Measurements from ENCODE around the gene FAM53A. TPM values are rescaled to one million over a fixed set of nuclear protein-coding genes. Genes with fewer than 3 reads are reported as not detected.
"Not testable (repeated sequence)": the region's sequence is repeated elsewhere in the genome, so short reads cannot be mapped to it uniquely, and the experiment has no call there.

Gene FAM53A
- total RNA-seq, 1 experiment from 2014 or later: 10.9 TPM

DNA sequence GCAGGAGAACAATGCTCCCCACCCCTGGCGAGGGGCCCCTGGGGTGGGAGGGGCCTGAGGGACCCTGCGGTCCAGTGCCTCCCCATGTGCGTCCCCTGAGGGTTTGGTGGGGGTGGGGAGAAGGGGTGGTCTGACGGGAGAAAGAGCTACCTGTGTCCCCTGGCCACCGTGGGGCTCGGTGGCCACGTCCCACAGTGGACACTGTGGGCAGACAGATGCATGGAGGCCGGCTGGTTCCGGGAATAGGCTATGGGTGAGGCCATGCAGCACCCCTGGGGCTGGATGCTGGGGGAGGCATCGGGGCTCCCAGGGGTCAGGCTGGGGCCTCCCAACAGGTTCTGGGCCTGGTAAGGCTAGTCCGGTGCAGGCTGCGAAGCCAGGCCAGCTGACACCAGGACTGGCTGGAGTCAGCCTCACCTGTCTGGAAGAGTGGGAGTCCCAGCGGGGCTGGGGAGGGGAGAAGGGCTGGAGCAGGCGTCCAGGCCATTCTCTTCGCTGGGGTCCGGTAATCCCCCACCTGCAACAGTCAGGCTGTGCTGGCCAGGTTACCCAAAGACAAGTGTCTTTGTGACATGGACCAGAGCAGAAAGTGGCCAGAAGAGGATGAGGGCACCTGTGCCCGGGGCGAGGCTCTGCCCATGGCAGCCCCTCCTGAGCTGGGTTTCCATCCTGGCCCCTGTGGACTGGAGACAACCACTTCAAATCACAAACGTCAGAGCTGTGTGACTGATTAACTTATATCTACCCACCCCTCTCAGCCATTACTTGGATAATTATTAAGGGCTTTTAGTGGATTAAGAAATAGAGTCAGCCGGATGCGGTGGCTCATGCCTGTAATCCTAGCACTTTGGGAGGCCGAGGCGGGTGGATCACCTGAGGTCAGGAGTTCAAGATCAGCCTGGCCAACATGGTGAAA, 1.4 kb upstream of the FAM53A start:
- DNase-seq (ENCODE audit: low read depth): no peak

DNA sequence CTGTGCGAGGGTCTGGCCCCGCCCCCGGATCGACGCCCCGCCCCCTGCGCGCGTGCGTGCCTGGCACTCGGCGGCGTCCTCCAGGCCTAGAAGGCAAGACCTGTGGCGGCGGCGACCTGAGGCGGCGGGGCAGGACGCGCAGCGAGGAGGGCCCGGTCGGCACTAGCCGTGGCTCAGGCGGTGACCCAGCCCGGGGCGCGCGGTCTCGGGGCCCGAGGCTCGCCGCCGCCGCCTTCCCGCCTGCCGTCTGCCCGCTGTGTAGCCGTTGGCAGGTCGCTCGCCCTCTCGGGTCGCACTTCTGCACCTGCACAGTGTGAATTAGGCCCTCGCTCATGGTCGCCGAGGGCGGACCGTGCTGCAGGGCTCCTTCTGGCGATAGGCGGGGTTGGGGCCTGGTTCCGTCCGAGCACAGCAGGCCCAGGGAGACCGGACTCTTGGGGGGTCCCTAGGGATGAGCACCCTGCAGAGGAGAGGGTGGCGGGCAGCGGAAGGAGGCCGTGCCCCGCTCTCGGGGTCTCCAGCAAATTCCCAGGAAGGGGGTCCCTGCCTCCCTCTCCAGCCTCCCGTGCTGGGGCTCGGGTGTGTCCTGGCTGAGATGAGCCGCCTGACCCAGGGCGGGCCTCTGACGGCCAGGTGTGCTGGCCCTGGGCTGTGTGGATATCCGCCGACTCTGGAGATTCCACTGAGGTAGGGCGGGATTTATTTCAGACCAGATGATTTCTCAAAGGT, 557 bp upstream of the FAM53A start:
- DNase-seq (ENCODE audit: low read depth): no peak

DNA sequence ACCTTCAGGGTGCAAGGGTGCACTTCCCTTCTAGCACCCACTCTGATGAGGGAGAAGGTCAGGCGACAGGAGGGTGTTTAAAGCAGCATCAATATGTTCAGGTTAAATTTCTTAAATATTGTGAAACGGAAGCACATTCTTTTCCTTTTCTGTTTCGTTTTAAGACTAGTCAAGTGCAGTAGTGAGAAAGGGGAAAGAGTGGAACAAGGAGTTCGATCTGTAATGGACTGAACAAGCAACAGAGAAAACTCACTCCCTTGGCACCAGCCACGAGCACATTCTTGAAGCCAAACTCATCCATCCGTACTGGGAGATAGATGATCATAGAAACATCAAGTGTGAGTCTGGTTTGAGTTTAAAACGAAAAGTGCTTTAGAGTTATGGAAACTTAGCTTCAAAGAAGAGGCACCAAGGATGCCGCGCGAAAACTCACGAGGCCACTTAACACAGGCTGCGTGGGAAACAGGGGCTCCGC, 815 bp downstream of the FAM53A start:
- peak; percentile 71 for DNase-seq (ENCODE audit: low read depth)

DNA sequence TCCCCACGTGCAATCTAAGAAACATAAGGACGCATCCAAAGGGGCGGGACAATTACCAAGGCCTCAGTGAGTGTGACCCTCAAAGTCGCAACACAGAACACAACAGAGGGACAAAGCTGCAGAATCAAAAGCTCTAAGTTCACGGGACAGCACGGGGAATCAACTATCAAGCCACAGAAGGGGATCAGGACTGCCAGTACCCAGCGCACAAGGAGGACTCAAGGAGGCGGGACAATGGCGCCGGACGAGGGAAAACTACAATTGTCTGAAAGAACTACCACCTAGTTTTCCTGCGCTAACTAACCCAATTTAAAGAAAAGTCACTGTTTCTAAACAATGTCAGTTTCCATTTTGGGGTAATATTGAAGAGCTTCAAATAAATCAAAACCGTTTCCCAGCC, 1.3 kb downstream of the FAM53A start:
- no peak for DNase-seq (ENCODE audit: low read depth)

DNA sequence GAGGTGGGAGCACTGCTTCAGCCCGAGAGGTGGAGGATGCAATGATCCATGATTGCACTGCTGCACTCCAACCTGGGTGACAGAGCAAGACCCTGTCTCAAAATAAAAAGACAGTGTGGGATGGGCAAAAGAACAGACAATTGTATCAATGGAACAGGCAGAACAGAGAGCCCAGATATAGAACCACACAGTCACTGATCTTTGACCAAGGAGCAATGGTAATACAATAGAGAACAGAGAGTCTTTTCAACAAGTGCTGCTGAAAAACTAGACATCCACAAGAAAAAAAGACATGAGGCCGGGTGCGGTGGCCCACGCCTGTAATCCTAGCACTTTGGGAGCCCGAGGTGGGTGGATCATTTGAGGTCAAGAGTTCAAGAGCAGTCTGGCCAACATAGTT, 5.9 kb downstream of the FAM53A start:
- DNase-seq (ENCODE audit: low read depth): no peak

DNA sequence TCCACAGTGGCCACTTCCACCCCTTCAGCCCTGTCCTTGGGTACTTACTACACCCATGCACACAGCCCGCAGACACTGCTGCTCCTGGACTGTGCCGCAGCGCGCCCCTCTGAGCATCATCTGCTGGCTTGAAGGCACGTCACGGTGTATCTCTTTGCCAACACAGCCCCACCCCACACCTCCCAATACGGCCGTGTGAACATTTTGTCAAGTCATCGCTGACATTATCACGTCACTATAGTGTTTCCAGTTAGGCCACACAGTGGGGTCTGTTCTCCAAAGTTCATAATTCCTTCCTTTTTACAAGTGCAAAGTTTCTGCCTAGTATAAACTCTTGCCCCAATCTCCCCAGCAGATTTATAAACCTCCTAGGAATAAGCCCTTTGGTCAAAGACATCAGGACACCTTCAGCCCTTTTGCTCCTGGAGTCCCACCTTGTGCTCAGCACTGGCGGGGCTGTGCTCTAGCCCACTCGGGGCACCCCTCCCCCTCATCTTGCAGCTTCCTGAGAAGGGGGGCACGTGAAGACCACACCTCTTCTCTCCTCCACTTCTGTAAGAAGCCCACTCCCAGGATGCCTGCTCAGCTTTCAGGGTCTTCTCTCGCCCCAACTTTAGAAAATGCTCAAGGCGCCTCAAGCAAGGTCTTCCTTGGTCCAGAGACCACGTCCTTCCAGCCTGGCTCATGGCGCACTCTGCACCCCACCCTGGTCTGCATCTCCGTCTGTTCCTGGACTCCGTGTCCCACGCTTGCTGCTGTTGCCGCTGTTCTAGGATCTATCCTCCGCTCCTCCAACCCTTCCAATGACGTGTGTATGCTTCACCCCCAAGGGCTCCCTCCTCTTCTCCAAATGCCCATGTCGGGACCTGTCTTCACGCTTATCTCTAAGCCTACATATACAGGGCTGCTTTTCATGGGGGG, 7.2 kb downstream of the FAM53A start:
- DNase-seq (ENCODE audit: low read depth): no peak

DNA sequence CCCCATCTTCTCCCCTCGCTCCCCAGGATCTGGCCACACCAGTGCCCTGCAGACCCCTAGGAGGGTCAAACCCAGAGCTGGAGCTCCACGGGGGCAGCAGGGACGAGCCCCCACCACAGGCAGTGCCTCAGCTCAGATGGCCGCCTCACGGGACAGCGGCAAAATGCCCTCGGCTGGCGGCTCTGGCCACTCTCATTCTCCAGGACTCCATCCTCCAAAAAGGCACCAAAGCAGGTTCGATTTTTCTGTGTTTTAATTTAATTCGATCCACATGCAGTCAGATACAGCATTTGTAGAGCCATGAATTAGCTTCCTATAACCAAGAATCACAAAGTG, 8.3 kb downstream of the FAM53A start:
- DNase-seq (ENCODE audit: low read depth): no peak

DNA sequence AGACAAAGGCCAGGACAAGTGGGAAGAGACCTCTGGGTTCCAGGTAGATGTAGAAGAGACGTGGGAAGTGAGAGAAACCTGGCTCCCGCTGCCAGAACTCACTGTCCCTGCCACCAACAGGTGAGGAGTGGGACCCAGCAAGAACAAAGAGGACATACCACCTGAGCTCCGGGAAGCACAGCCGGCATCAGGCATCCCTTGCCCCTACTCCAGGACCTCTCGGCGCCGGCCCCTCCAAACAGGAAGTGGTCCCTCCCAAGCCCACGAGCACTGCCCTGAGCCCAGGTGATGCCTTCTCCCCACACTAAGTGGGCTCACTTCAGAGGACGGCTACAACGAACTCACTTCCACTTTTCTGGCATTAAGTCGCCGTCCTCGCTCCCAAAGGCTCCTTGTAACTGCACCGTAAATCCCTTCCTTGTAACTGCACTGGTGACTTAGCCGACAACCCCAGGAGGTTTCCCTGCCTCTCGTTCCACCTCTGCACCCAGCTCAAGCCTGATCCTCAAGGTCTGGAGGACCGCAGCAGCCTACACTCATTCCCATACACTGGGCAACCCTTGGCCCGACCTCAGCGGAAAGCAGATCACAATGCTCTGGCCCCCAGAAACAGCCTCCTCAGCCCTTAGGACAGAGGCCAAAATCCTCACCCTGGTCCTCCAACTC, 8.8 kb downstream of the FAM53A start:
- DNase-seq (ENCODE audit: low read depth): no peak

DNA sequence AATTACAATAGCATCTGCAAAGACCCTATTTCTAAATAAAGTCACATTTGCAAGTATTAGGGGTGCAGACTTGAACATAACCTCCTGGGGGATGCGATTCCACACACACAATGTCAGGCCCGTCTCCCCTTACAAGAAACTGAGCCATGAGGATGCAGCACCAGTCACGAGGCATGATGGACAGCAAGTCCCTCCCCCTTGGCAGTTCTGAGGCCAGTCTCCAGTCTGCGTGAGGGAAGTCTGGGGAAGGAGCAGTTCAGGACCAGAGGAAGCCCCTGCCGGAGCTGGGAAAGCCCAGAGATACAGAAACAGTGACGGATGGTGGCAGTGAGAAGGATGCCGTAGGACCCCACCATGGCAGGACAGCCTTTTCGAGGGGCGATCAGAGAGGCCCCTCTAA, 9.4 kb downstream of the FAM53A start:
- DNase-seq (ENCODE audit: low read depth): no peak

DNA sequence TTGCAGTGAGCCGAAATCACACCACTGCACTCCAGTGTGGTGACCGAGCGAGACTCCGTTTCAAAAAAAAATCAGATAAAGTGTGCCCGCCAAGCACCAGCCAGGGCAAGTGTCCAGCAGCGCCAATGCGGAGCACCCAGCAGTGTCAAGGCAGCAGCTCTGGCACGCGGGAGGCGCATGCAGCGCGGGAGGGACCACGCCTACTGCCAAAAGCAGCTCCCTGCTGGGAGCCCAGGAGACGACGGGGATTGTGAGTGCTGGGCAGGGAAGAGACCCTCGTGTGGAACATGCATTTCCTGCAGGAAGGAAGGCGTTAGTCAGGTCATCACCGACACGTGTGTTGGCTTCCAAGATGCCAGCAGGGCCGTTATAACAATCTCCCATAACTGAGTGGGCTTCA, 10.4 kb downstream of the FAM53A start:
- no peak for DNase-seq (ENCODE audit: low read depth)

DNA sequence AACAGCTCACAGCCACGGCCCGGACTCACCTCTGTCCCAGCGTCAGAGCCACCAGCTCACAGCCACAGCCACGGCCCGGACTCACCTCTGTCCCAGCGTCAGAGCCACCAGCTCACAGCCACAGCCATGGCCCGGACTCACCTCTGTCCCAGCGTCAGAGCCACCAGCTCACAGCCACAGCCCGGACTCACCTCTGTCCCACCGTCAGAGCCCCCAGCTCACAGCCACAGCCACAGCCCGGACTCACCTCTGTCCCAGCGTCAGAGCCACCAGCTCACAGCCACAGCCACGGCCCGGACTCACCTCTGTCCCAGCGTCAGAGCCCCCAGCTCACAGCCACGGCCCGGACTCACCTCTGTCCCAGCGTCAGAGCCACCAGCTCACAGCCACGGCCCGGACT, 13.1 kb downstream of the FAM53A start:
- DNase-seq (ENCODE audit: low read depth): not testable (repeated sequence)

DNA sequence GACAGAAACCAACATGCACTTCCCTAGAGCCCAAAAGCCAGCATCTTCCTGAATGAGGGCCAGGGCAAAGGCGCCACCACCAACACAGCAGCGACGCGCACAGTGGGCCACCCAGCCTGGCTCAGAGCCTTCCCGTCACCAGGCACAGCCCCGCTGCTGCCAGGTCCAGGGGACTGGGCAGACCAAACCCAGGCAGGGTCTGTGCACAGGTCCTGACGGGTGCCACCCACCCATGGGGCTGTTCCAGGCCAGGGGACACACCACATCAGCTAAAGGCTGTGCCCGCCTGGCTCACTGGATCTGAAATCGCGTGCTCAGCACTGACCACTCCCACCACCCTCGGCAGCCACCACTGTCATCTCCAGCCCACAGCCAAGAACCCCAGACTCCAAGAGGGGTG, 13.8 kb downstream of the FAM53A start:
- no peak for DNase-seq (ENCODE audit: low read depth)

DNA sequence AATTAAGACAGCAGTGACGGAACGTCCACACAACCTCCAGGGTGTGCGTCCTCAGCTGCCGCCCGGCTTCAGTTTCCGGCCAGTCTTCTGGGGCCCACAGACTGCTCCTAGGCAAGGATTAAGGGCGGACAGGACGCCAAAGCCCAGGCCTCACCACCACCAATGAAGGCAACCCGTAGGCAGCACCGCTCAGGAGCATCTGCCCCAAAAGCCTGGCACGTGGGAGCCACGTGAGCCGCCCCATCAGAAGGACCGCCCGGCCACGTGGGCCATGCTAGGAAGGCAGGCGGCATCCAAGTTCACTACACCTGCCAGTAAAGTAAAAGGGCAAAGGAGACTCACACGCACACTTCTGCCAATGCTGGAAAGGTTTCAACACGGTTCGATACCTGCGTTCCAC, 14.3 kb downstream of the FAM53A start:
- DNase-seq (ENCODE audit: low read depth): no peak

DNA sequence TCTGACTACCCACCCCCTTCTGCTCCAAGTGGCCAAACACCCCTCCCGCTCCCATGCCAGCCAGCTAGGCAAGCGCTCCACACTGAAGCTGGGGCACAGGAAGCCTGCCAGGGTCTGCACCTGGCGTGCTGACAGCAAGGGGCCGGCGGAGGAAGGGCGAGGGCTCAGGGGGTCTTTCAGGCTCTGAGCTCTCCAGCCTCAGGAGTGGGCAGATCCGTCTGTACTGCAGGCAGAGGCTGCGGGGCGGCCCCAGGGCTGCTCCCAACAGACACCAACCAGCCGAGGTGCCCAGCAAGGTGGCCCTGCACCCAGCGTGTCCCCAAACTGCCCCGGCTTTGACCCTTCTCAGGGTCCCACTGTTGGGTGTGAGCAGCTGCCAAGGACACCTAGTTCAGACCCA, 14.8 kb downstream of the FAM53A start:
- no peak for DNase-seq (ENCODE audit: low read depth)

DNA sequence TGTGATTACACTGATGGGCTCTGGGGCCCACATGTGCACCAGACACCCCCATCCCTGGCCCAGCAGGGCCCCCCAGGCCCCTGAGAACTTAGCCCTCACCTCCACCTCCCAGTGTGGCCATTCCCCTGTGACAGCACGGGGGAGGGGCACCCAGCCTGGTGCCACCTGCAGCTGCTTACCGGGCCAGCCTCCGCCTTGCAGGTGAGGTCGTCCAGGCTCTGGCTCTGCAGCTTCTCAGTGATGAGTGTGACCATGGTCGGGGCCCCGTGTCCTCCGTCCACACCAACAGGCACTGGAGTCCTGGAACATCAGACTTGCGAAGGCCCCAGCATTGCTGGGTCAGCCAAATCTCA, 15.6 kb downstream of the FAM53A start:
- DNase-seq (ENCODE audit: low read depth): no peak

DNA sequence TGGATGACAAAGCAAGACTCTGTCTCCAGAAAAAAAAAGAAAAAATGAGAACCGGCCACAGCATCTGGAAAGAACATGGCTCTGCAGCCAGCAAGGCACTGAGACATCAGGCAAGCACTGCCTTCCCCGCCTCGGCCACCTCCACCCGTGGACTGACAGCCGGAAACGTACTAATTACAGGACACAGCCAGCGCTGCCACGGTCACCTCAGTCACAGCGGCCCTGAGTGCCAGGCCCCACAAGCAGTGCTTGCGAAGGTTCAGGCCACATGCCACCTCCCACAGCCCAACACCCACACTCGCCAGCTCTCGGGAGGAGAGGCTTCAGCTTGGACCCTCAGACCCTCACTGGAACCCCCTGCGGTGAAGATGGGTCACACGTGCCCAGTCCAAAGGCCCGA, 16.8 kb downstream of the FAM53A start:
- DNase-seq (ENCODE audit: low read depth): no peak

DNA sequence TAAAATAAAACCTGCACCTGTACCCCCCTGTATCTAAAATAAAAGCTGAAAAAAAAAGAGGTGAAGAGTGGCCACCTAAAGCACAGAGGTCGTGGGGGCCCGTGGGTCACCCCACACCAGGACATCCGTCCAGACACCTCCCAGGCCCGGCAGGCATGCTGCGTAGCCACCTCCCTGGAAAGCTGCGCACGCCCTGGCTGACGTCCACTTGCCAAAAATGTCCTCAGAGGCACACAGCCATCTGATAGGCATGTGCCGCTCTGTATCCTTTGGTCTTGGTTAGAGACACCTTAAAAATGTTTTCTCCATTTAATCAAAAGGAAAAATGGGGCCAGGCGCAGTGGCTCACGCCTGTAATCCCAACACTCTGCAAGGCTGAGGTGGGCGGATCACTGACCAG, 17.7 kb downstream of the FAM53A start:
- DNase-seq (ENCODE audit: low read depth): no peak

DNA sequence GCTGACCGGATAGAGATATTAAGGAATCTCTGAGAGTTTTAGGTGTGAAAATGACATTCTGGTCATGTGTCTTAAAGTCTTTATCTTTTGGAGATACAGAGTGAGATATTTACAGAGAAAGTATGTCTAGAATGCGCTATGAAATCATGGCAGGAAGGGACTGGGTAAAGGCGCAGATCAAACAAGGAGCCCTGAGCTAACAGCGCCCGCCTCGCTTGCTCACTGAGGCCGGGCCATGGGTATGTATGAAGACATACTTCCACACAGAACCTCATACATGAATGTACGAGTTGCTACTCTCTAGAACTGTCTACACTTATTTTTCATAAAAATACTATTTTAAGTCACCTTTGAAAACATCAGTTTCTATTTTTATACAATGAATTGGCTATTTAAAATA, 20.0 kb downstream of the FAM53A start:
- DNase-seq (ENCODE audit: low read depth): no peak

DNA sequence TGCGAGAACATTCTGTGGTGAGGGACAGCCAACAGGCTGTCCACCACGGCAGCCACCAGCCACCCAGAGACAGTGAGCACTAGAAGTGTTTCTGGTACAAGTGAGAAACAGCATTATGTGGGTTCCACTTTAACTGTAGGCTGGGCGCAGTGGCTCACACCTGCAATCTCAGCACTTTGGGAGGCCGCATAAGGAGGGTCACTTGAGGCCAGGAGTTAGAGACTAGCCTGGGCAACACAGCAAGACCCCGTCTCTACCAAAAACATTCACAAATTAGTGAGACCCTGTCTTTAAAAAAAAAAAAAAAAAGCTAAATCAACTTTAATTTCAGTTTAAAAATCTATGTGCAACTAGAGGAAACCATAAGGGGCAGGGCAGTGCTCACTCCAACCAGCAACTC, 20.6 kb downstream of the FAM53A start:
- DNase-seq (ENCODE audit: low read depth): no peak

DNA sequence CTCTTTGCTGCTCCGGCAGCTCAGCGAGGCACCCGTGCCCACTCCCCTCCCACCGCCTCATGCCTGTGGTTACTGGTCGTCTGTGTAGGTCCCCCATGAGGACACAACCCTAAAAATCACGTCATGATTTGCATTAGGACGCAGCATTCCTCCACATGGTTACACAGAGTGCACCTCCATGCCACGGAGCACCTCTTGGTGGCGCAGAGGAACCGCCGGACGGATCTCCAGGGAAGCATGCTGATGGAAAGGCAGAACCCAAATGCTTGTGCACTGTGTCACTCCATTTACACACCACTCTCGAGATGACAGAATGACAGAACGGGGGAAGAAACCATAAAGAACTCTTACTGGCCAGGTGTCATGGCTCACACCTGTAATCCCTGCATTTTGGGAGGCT, 22.4 kb downstream of the FAM53A start:
- DNase-seq (ENCODE audit: low read depth): no peak

DNA sequence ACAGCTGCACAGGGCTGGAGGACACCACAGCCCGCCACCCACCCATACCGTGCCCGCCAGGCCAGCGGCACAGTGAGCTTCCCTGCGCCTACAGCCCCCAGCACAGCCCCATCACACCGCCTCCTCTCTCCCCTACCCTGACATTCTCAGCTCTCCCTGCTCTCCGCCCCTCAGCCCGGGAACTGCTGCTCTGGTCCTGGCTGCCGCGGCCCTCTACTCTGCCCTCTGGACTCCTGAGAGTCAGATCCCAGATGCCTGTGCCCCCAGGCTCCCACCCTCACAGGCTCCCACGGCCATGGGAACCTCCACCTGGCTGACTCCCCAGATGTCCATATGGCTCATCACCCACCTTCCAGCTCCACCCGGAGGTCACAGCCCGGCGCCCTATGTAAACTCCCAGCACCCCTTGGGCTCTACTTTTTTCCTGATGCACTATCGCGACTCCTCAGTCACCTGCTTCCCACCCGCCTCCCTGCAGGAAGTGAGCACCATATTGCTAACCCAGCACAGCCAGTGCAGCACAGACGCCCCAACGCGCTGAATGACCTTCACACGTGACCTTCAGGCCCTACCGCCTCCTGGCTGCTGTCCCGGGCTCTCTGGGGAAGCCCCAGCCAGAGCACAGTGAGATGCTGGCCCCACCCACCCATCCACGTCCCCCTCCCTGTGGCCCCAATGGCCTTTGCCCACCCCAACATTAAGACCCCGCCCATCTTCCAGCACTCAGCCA, 23.0 kb downstream of the FAM53A start:
- no peak for DNase-seq (ENCODE audit: low read depth)

Measured in Daoy (cell line).